C4-2B (cell line): ENCODE data around the gene FOXJ2.
"Not testable (repeated sequence)": the region's sequence is repeated elsewhere in the genome, so short reads cannot be mapped to it uniquely, and the experiment has no call there.

Source experiments
- H3K27ac ChIP-seq: fragments of 450-650 bp; 2 replicates; pipeline ENCODE4 v1.5.1; 2017
- CTCF ChIP-seq: fragments of 450-650 bp; conservative IDR thresholded peaks from 2 replicates; pipeline ENCODE4 v1.5.1; 2017; ENCODE audit warnings: mild to moderate bottlenecking
- ZFX ChIP-seq: fragments of 450-650 bp; IDR thresholded peaks from 2 replicates; pipeline ENCODE4 v1.6.1; 2017

FOXJ2 gene

GRCh38 chr12:8077207-8077606 lies 44.7 kb downstream of the FOXJ2 start:
- TF ChIP-seq ZFX = no peak
- TF ChIP-seq CTCF = no peak
- no peak overlapping the region for H3K27ac ChIP-seq

GRCh38 chr12:8078398-8078797 lies 45.9 kb downstream of the FOXJ2 start:
- no peak overlapping the region for H3K27ac ChIP-seq
- TF ChIP-seq ZFX (no peak), CTCF (peak; percentile 36)

- TF ChIP-seq CTCF (no peak), ZFX (no peak)
Observed at GRCh38 chr12:8078916-8079315, 46.4 kb downstream of the FOXJ2 start.

GRCh38 chr12:8080120-8080519 lies 47.6 kb downstream of the FOXJ2 start:
- H3K27ac ChIP-seq = no peak overlapping the region
- TF ChIP-seq CTCF (no peak), ZFX (no peak)

More at GRCh38 chr12:8078916-8079315, 46.4 kb downstream of the FOXJ2 start:
- H3K27ac ChIP-seq = no peak overlapping the region

GRCh38 chr12:8081251-8081920 lies 48.9 kb downstream of the FOXJ2 start:
- H3K27ac ChIP-seq = peak overlapping the region; percentile 94
- TF ChIP-seq ZFX (no peak), CTCF (no peak)

- peak overlapping the region; percentile 94 for H3K27ac ChIP-seq
- no peak for TF ChIP-seq ZFX
- no peak for TF ChIP-seq CTCF
Observed at GRCh38 chr12:8082808-8083100, 50.2 kb downstream of the FOXJ2 start.

GRCh38 chr12:8084351-8084750 lies 51.8 kb downstream of the FOXJ2 start:
- not testable (repeated sequence) for H3K27ac ChIP-seq

GRCh38 chr12:8087666-8088065 lies 55.1 kb downstream of the FOXJ2 start:
- no peak overlapping the region for H3K27ac ChIP-seq

More at GRCh38 chr12:8087666-8088065, 55.1 kb downstream of the FOXJ2 start:
- TF ChIP-seq ZFX (no peak), CTCF (no peak)
